K562 (cell line): Measurements from ENCODE around the gene CD84. TPM values are rescaled to one million over a fixed set of nuclear protein-coding genes. Genes with fewer than 3 reads are reported as not detected.
A peak's percentile ranks its signal among the peaks of the same experiment; 100 is the strongest.

Experiments
- ATAC-seq: fragments of 200-7000 bp; cut with Tn5 transposase; 3 replicates; pipeline ENCODE4 v1.9.1; 2020; ENCODE audit warnings: moderate library complexity
- BruUV-seq: library from RNA; stranded (reverse); fragments of 400-500 nt; replicated peaks from 2 replicates; lab custom pipeline; 2021; lab: Mats Ljungman, UMichigan
- CTCF ChIA-PET: fragments of 300-600 bp; formaldehyde crosslinking; extraction: SDS; loops from one replicate; lab custom pipeline; 2021; ENCODE audit warnings: low intra/inter-chr PET ratio; lab: Yijun Ruan, JAX
- POLR2A ChIA-PET: fragments of 300-600, 350-650 bp; sonication (Branson Sonifier 250); formaldehyde crosslinking; extraction: SDS; loops from one replicate; lab custom pipeline; 2021; ENCODE audit warnings: antibody characterized with exemption, inconsistent platforms; lab: Yijun Ruan, JAX
- DNase-seq, 4 experiments: peaks; one replicate each; pipeline versions ENCODE4 v3.0.0 to v3.0.0-alpha.2; 2011 to 2018; ENCODE audit warnings: low spot score in 3 of 4, mixed read lengths in 3 of 4; ENCODE audit errors: extremely low read depth in 1 of 4
- FAIRE-seq: peaks from 2 replicates; lab custom pipeline; 2011; peaks lifted over from hg19 to GRCh38; lab: Jason Lieb, UNC
- H2AFZ ChIP-seq: 2 replicates; pipeline ENCODE4 v1.6.0; 2011; ENCODE audit warnings: low read depth, low read length, control low read depth, inconsistent platforms
- H3K27ac ChIP-seq: fragments of 200-600 bp; 3 replicates; pipeline ENCODE4 v1.8.0; 2011; ENCODE audit warnings: low read depth, mild to moderate bottlenecking, control low read depth, inconsistent platforms, low read length, moderate library complexity, mixed read lengths; ENCODE audit errors: extremely low read depth
- H3K27me3 ChIP-seq, 2 experiments: fragments of 300-600 bp in 1 of 2; 2 replicates in 1 of 2; 3 replicates in 1 of 2; pipeline versions ENCODE4 v1.6.0 to v1.8.0; 2011; ENCODE audit warnings: inconsistent platforms in 2 of 2, low read length in 2 of 2, mild to moderate bottlenecking in 1 of 2, mixed read lengths in 1 of 2, moderate library complexity in 1 of 2; ENCODE audit not compliant: control insufficient read depth in 2 of 2, insufficient read depth in 2 of 2
- H3K36me3 ChIP-seq: fragments of 300-600 bp; 3 replicates; pipeline ENCODE4 v1.8.0; 2011; ENCODE audit warnings: mild to moderate bottlenecking, low read length, inconsistent platforms; ENCODE audit not compliant: control insufficient read depth, insufficient read depth
- H3K4me1 ChIP-seq, 2 experiments: fragments of 200-600 bp in 1 of 2; replicated peaks in 1 of 2; 2 replicates in 1 of 2; 3 replicates in 1 of 2; pipeline versions ENCODE4 v1.5.1 to v1.8.0; 2011; ENCODE audit warnings: inconsistent platforms in 2 of 2, low read length in 2 of 2, mild to moderate bottlenecking in 1 of 2, mixed read lengths in 1 of 2, moderate library complexity in 1 of 2; ENCODE audit not compliant: control insufficient read depth in 2 of 2, insufficient read depth in 2 of 2
- H3K4me2 ChIP-seq: 2 replicates; pipeline ENCODE4 v1.6.1; 2011; ENCODE audit warnings: low read length, control low read depth, inconsistent platforms, mixed read lengths; ENCODE audit not compliant: insufficient read depth
- H3K4me3 ChIP-seq: fragments of 200-600 bp; sonication (generic), shearing (Covaris generic); 2 replicates; pipeline ENCODE4 v1.5.1; 2016; ENCODE audit warnings: control low read depth, inconsistent platforms
- H3K79me2 ChIP-seq: fragments of 200-600 bp; 3 replicates; pipeline ENCODE4 v1.8.0; 2011; ENCODE audit warnings: low read length, inconsistent platforms; ENCODE audit not compliant: control insufficient read depth, insufficient read depth
- H3K9ac ChIP-seq, 2 experiments: 2 replicates each; pipeline versions ENCODE4 v1.6.0 to v1.6.1; 2011; ENCODE audit warnings: low read depth in 2 of 2, low read length in 2 of 2, control low read depth in 1 of 2, inconsistent platforms in 1 of 2, mild to moderate bottlenecking in 1 of 2, mixed read lengths in 1 of 2; ENCODE audit not compliant: insufficient read depth in 1 of 2
- H3K9me1 ChIP-seq: one replicate; pipeline ENCODE4 v1.6.0; 2011; ENCODE audit warnings: inconsistent platforms, mild to moderate bottlenecking, low read length, moderate library complexity; ENCODE audit not compliant: control insufficient read depth, insufficient read depth
- H3K9me3 ChIP-seq: replicated peaks from 2 replicates; pipeline ENCODE4 v1.5.1; 2011; ENCODE audit warnings: low read depth, low read length, inconsistent platforms; ENCODE audit not compliant: control insufficient read depth, insufficient read depth
- H4K20me1 ChIP-seq: replicated peaks from 2 replicates; pipeline ENCODE4 v1.6.1; 2011; ENCODE audit warnings: low read length, inconsistent platforms, mixed read lengths; ENCODE audit not compliant: control insufficient read depth, insufficient read depth
- HDAC2 ChIP-seq: fragments of 450-650 bp; IDR thresholded peaks from 2 replicates; pipeline ENCODE4 v1.6.1; 2016; ENCODE audit warnings: mild to moderate bottlenecking
- HMG20B ChIP-seq: fragments of 250-450 bp; sonication (Bioruptor Pico); IDR thresholded peaks from 2 replicates; pipeline ENCODE4 v1.5.0; 2021; ENCODE audit warnings: mild to moderate bottlenecking
- HNRNPLL ChIP-seq: fragments of 200-400 bp; formaldehyde crosslinking; IDR thresholded peaks from 2 replicates; pipeline ENCODE4 v1.6.1; 2017; ENCODE audit warnings: low read length, low read depth, mild to moderate bottlenecking; ENCODE audit not compliant: poor library complexity, severe bottlenecking
- MBD2 ChIP-seq: sonication (generic); IDR thresholded peaks from 2 replicates; pipeline ENCODE4 v1.6.1; 2016; ENCODE audit warnings: low read depth, borderline replicate concordance
- MCM2 ChIP-seq: fragments of 450-650 bp; IDR thresholded peaks from 2 replicates; pipeline ENCODE4 v1.6.1; 2017; ENCODE audit warnings: low read depth, mild to moderate bottlenecking
- MEIS2 ChIP-seq: fragments of 450-650 bp; IDR thresholded peaks from 2 replicates; pipeline ENCODE4 v1.6.1; 2014; ENCODE audit warnings: mild to moderate bottlenecking; ENCODE audit not compliant: partially characterized antibody
- MIER1 ChIP-seq: fragments of 450-650 bp; IDR thresholded peaks from 2 replicates; pipeline ENCODE4 v1.6.1; 2016; ENCODE audit warnings: antibody characterized with exemption, mild to moderate bottlenecking, low read depth
- NFIX ChIP-seq: fragments of 250-450 bp; sonication (Bioruptor Pico); IDR thresholded peaks from 2 replicates; pipeline ENCODE4 v1.4.0; 2020; ENCODE audit warnings: low read depth, mild to moderate bottlenecking, moderate library complexity
- NONO ChIP-seq, 2 experiments: fragments of 200-400 bp in 1 of 2; fragments of 450-650 bp in 1 of 2; formaldehyde crosslinking in 1 of 2; IDR thresholded peaks; 2 replicates each; pipeline ENCODE4 v1.6.1; 2017; ENCODE audit warnings: low read depth in 2 of 2, mild to moderate bottlenecking in 2 of 2, moderate library complexity in 2 of 2, low read length in 1 of 2
- NR3C1 ChIP-seq: sonication (generic); formaldehyde crosslinking; IDR thresholded peaks from 2 replicates; pipeline ENCODE4 v1.8.1; 2022; ENCODE audit warnings: missing genetic modification reagents
- PHB ChIP-seq: fragments of 250-450 bp; sonication (Bioruptor Pico); IDR thresholded peaks from 2 replicates; pipeline ENCODE4 v1.5.0; 2021
- PHF20 ChIP-seq: fragments of 450-650 bp; IDR thresholded peaks from 2 replicates; pipeline ENCODE4 v1.6.1; 2018; ENCODE audit not compliant: partially characterized antibody
- RNF2 ChIP-seq: sonication (generic); IDR thresholded peaks from 2 replicates; pipeline ENCODE4 v1.6.1; 2016
- SOX6 ChIP-seq: fragments of 450-650 bp; IDR thresholded peaks from 2 replicates; pipeline ENCODE4 v1.6.1; 2014; ENCODE audit warnings: mild to moderate bottlenecking
- ZNF695 ChIP-seq: fragments of 450-650 bp; formaldehyde crosslinking; IDR thresholded peaks from 2 replicates; pipeline ENCODE4 v1.4.0; 2020; ENCODE audit warnings: mild to moderate bottlenecking, moderate library complexity
- ZNF778 ChIP-seq: fragments of 450-650 bp; formaldehyde crosslinking; IDR thresholded peaks from 2 replicates; pipeline ENCODE4 v1.4.0; 2020; ENCODE audit warnings: mild to moderate bottlenecking, moderate library complexity
- WGBS: fragments of 100-300 bp; shearing (Covaris generic); methylation state at CpG from one replicate; pipeline ENCODE4 v1.1.6; 2016; ENCODE audit warnings: low coverage, mixed read lengths; ENCODE audit not compliant: insufficient coverage; ENCODE audit errors: missing lambda C conversion rate; 5-methylcytosine and 5-hydroxymethylcytosine counted together
- in situ Hi-C: fragments of 300-500 bp; cut with MboI; formaldehyde crosslinking; loops from 4 replicates; pipeline ENCODE4 v1.15.0; 2018; ENCODE audit warnings: inconsistent platforms, mixed read lengths
- intact Hi-C: fragments of 100-400 bp; cut with micrococcal nuclease; formaldehyde crosslinking; loops from 2 replicates; pipeline ENCODE4 v1.14.2; 2022
- polyA plus RNA-seq, 8 experiments: library from polyadenylated mRNA; depleted of rRNA in 4 of 8; stranded (reverse) in 5 of 8; unstranded in 3 of 8; fragments of >200 nt; fragmentation: Nextera tagmentation in 2 of 8; fragmentation: Illumina TruSeq in 1 of 8; extraction: Ambion mirVana in 2 of 8; extraction: Trizol in 1 of 8; gene quantifications; 2 replicates each; pipeline versions ENCODE4 v1.2.1 to v1.2.3, GENCODE V29; 2011 to 2014; ENCODE audit warnings: inconsistent platforms in 1 of 8, missing spikeins in 1 of 8
- total RNA-seq, 7 experiments: library from RNA; depleted of rRNA in 6 of 7; stranded (reverse); fragments of >200 nt in 6 of 7; fragmentation: Illumina TruSeq in 2 of 7; extraction: Trizol in 2 of 7; gene quantifications; 2 replicates each; pipeline versions ENCODE4 v1.2.1 to v1.2.3, GENCODE V29; 2011 to 2021; ENCODE audit warnings: low replicate concordance in 1 of 7
- TF ChIP-seq, protein P1 (sequence below): fragments of 450-650 bp; formaldehyde crosslinking; IDR thresholded peaks from 2 replicates; pipeline ENCODE4 v1.4.0; 2022; ENCODE audit warnings: missing genetic modification characterization

CD84 gene
- total and polyA plus RNA-seq, 9 of the 15 experiments (the other 6 are each of a cell fraction or from before 2014, with no cell fraction given) = 0.82 to 6.8 (median 2.0) TPM

DNA sequence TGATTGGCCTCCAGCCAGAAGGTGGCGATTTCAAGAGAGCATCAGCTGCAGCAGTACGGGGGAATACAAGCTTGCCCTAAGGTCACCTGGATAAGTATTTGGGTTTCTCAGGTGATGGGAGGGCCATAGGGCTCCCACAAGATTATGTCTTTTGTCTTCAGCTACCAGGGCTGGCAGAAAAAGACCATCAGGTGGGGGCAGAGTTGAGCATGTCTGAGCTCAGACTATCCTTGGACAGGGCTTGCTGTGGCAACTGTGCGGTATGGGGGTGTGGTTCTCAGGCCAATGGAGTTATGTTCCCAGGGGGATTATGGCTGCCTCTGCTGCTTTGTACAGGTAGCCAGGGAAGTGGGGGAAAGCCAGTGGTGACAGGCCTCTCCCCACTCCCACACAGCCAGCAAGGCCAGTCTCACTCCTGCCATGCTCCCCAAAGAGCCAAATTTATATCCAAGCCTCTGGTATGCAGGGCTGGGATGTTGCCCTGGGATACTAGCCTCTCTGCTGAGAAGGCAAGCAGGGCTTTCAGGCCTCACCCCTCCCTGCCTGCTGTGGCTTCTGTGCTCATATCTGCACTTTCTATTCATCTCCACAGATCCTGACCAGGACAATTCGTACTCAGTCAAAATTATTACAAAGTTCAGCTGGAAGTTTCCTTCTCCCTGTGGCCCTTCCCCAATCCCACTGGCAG, 26.6 kb upstream of the CD84 start:
- H3K4me1 ChIP-seq = peaks cover 0 to 22% of the 10 kb centered on the region in 2 experiments; a peak in 2 of 5 replicates
- intact Hi-C loops = loop anchor here (2.0 to 10.0 kb wide), 2 partner anchors 111 to 411 kb away; partner anchors contain the start of gene CASQ1
- 71% methylated on average over 3 of the region's 4 CpGs for WGBS
- in situ Hi-C loops = loop anchor here (5.0 kb wide), 1 partner anchor 179 kb away; no protein-coding TSS in a partner anchor
- H3K4me3 ChIP-seq = no peak overlapping the region
- ATAC-seq (no peak), DNase-seq (no peak), FAIRE-seq (no peak)
- no peak overlapping the region for H3K4me2 ChIP-seq
- H3K9ac ChIP-seq = no peak overlapping the region
- H4K20me1 ChIP-seq = no peaks in the 10 kb centered on the region
- H3K79me2 ChIP-seq = no peaks in the 10 kb centered on the region
- peak overlapping the region; percentile 65 for H2AFZ ChIP-seq
- TF ChIP-seq MIER1 (no peak), MEIS2 (no peak), MCM2 (no peak), RNF2 (no peak), HNRNPLL (no peak), NFIX (CRISPR knock-in tag) (no peak), MBD2 (no peak), NR3C1 (CRISPR knock-in tag) (no peak), SOX6 (no peak), HMG20B (CRISPR knock-in tag) (no peak), HDAC2 (no peak), ZNF778 (CRISPR knock-in tag) (no peak), PHF20 (no peak), PHB (CRISPR knock-in tag) (no peak), NONO (IDR thresholded peaks at IDR 0.05; ENCODE audit: low read depth in 2 of 2, low read length in 1 of 2) (no peak), ZNF695 (CRISPR knock-in tag) (no peak)
- TF ChIP-seq, protein P1, sequence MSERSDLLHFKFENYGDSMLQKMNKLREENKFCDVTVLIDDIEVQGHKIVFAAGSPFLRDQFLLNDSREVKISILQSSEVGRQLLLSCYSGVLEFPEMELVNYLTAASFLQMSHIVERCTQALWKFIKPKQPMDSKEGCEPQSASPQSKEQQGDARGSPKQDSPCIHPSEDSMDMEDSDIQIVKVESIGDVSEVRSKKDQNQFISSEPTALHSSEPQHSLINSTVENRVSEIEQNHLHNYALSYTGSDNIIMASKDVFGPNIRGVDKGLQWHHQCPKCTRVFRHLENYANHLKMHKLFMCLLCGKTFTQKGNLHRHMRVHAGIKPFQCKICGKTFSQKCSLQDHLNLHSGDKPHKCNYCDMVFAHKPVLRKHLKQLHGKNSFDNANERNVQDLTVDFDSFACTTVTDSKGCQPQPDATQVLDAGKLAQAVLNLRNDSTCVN (CRISPR knock-in tag) = no peak
- POLR2A ChIA-PET = interaction anchor here (0.7 kb wide), 1 partner anchor 38 kb away, joined by 3 read pairs; no protein-coding TSS in a partner anchor
- CTCF ChIA-PET = interaction anchor here (1.1 to 2.6 kb wide), 2 partner anchors 177 to 252 kb away, joined by 4 to 54 read pairs; no protein-coding TSS in a partner anchor
- no peak overlapping the region; the same call in 2 of the 3 replicates for H3K27ac ChIP-seq
- H3K9me3 ChIP-seq = peaks cover 24% of the 10 kb centered on the region
- H3K27me3 ChIP-seq = no peaks in the 10 kb centered on the region
- no peaks in the 10 kb centered on the region for H3K36me3 ChIP-seq
- BruUV-seq = no TSS peak
- H3K9me1 ChIP-seq = no peaks in the 10 kb centered on the region
